ENCODE measurements around the gene RLN3. TPM values are rescaled to one million over a fixed set of nuclear protein-coding genes. Genes with fewer than 3 reads are reported as not detected.

The RLN3 gene
- total and polyA plus RNA-seq, 2 experiments from 2014 or later: not detected

DNA sequence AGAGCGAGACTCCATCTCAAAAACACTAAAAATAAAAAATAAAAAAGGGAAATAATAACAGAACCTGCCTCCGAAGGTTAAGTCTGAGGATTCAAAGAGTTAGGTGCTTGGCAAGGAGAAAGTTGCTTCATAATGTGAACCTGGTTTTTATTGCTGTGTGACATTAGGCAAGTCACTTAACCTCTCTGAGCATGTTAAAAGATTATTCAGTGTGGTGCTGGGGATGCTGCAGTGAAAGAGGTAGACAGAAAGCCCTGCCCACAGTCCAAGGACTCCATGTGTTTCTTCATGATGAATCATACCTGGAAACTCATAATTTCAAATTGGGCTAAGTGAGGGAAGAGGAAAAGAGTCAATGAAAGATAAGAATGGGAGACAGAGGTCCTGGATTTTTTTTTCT lies 6.0 kb downstream of the RLN3 start:
- Histone ChIP-seq H3K4me3 (no peak overlapping the region), H3K4me2 (no peak overlapping the region), H2AFZ (no peak overlapping the region), H3K27ac (ENCODE audit: low read depth) (no peak overlapping the region), H3K27me3 (ENCODE audit: insufficient read depth) (peaks cover 10% of the 10 kb centered on the region; the same call in 1 of the 2 replicates), H3K9me2 (ENCODE audit: insufficient read depth) (no peaks in the 10 kb centered on the region), H3K79me2 (replicated peaks; ENCODE audit: insufficient read depth) (no peaks in the 10 kb centered on the region), H3K4me1 (ENCODE audit: insufficient read depth) (peaks cover 4% of the 10 kb centered on the region; the same call in 1 of the 2 replicates), H3F3A (replicated peaks; ENCODE audit: low read depth) (peaks cover 4% of the 10 kb centered on the region; the same call in 1 of the 2 replicates), H4K20me1 (replicated peaks; ENCODE audit: insufficient read depth) (no peaks in the 10 kb centered on the region), H3K36me3 (ENCODE audit: insufficient read depth) (no peaks in the 10 kb centered on the region)
- Mint-ChIP-seq H3K27ac (no peak overlapping the region), H3K36me3 (ENCODE audit: low read depth) (no peaks in the 10 kb centered on the region; the same call in 2 of the 3 replicates), H3K4me1 (peaks cover 4% of the 10 kb centered on the region), H3K4me3 (no peak overlapping the region), H3K27me3 (ENCODE audit: insufficient read depth, low read depth, poor library complexity) (peaks cover 16% of the 10 kb centered on the region), H3K9me3 (no peaks in the 10 kb centered on the region)
- DNase-seq (ENCODE audit: low spot score): no peak
- no peak for ATAC-seq
- TF ChIP-seq EZH2phosphoT487 (IDR thresholded peaks at IDR 0.05; ENCODE audit: unreplicated experiment) (no peak), STAT1 (IDR thresholded peaks at IDR 0.05; ENCODE audit: unreplicated experiment) (no peak), NANOG (IDR thresholded peaks at IDR 0.05; ENCODE audit: borderline replicate concordance) (no peak), ZNF114 (CRISPR knock-in tag; IDR thresholded peaks at IDR 0.05) (no peak), ZNF462 (CRISPR knock-in tag; IDR thresholded peaks at IDR 0.05) (no peak), ZNF331 (CRISPR knock-in tag; IDR thresholded peaks at IDR 0.05; ENCODE audit: low read depth) (no peak), JUNB (IDR thresholded peaks at IDR 0.05; ENCODE audit: unreplicated experiment) (no peak), CREB1 (CRISPR knock-in tag; IDR thresholded peaks at IDR 0.05; ENCODE audit: low read depth) (no peak), POLR2AphosphoS5 (IDR thresholded peaks at IDR 0.05; ENCODE audit: low read depth) (no peak), EZH2 (IDR thresholded peaks at IDR 0.05; ENCODE audit: low read depth, unreplicated experiment) (no peak)
- TF ChIP-seq, protein P1, sequence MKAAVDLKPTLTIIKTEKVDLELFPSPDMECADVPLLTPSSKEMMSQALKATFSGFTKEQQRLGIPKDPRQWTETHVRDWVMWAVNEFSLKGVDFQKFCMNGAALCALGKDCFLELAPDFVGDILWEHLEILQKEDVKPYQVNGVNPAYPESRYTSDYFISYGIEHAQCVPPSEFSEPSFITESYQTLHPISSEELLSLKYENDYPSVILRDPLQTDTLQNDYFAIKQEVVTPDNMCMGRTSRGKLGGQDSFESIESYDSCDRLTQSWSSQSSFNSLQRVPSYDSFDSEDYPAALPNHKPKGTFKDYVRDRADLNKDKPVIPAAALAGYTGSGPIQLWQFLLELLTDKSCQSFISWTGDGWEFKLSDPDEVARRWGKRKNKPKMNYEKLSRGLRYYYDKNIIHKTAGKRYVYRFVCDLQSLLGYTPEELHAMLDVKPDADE (IDR thresholded peaks at IDR 0.05): no peak
- TF ChIP-seq, protein P2, sequence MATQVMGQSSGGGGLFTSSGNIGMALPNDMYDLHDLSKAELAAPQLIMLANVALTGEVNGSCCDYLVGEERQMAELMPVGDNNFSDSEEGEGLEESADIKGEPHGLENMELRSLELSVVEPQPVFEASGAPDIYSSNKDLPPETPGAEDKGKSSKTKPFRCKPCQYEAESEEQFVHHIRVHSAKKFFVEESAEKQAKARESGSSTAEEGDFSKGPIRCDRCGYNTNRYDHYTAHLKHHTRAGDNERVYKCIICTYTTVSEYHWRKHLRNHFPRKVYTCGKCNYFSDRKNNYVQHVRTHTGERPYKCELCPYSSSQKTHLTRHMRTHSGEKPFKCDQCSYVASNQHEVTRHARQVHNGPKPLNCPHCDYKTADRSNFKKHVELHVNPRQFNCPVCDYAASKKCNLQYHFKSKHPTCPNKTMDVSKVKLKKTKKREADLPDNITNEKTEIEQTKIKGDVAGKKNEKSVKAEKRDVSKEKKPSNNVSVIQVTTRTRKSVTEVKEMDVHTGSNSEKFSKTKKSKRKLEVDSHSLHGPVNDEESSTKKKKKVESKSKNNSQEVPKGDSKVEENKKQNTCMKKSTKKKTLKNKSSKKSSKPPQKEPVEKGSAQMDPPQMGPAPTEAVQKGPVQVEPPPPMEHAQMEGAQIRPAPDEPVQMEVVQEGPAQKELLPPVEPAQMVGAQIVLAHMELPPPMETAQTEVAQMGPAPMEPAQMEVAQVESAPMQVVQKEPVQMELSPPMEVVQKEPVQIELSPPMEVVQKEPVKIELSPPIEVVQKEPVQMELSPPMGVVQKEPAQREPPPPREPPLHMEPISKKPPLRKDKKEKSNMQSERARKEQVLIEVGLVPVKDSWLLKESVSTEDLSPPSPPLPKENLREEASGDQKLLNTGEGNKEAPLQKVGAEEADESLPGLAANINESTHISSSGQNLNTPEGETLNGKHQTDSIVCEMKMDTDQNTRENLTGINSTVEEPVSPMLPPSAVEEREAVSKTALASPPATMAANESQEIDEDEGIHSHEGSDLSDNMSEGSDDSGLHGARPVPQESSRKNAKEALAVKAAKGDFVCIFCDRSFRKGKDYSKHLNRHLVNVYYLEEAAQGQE (IDR thresholded peaks at IDR 0.05; ENCODE audit: unreplicated experiment): no peak
- TF ChIP-seq, protein P3, sequence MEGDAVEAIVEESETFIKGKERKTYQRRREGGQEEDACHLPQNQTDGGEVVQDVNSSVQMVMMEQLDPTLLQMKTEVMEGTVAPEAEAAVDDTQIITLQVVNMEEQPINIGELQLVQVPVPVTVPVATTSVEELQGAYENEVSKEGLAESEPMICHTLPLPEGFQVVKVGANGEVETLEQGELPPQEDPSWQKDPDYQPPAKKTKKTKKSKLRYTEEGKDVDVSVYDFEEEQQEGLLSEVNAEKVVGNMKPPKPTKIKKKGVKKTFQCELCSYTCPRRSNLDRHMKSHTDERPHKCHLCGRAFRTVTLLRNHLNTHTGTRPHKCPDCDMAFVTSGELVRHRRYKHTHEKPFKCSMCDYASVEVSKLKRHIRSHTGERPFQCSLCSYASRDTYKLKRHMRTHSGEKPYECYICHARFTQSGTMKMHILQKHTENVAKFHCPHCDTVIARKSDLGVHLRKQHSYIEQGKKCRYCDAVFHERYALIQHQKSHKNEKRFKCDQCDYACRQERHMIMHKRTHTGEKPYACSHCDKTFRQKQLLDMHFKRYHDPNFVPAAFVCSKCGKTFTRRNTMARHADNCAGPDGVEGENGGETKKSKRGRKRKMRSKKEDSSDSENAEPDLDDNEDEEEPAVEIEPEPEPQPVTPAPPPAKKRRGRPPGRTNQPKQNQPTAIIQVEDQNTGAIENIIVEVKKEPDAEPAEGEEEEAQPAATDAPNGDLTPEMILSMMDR (conservative IDR thresholded peaks at IDR 0.05; ENCODE audit: low read depth in 2 of 2): no peak
